ENCODE measurements around the gene SRRM4. TPM values are rescaled to one million over a fixed set of nuclear protein-coding genes. Genes with fewer than 3 reads are reported as not detected.

Gene SRRM4
- total RNA-seq, 1 donor from 2014 or later, result 0.59 TPM

DNA sequence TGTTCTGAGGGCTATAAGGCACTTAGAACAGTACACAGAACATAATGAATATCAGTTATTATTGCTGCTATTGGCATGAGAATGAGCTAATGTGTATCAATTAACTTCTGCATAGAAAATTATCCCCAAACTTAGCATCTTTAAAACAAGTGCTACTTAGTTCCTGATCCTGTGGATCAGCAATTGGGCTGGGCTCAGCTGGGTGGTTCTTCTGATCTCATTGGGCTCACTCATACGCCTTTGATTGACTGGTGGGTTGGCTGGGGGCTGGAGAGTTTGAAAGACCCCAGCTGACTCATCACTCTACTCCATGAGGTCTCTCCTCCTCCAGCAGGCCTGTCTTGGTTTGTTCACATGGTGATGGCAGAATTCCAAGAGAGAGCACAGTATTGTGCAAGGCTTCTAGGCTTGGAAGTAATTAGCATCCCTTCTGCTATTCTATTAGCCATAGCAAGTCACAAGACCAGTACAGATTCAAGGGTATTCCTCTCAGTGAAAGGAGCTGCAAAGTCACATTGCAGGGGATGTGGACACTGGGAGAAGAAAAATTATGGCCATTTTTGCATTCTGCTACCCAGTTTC lies 170.2 kb downstream of the SRRM4 start:
- intact Hi-C loops (cut with DNase I), result no loop called here
- no peak for DNase-seq (ENCODE audit: low spot score)

- no peak for DNase-seq (ENCODE audit: low spot score)
- intact Hi-C loops (cut with DNase I), result no loop called here
Observed at GRCh38 chr12:119153477-119154434, 172.4 kb downstream of the SRRM4 start.

- intact Hi-C loops (cut with DNase I), result no loop called here
- DNase-seq (ENCODE audit: low spot score), result no peak
Observed at GRCh38 chr12:119154435-119154818, 173.1 kb downstream of the SRRM4 start.

- intact Hi-C loops (cut with DNase I), result loop anchor here (1.0 to 5.0 kb wide), 2 partner anchors 39 to 91 kb away; no protein-coding TSS in a partner anchor
- no peak for DNase-seq (ENCODE audit: low spot score)
Observed at GRCh38 chr12:119156401-119157044, 175.2 kb downstream of the SRRM4 start.

GRCh38 chr12:119157528-119157927 lies 176.2 kb downstream of the SRRM4 start:
- intact Hi-C loops (cut with DNase I), result loop anchor here (1.0 to 5.0 kb wide), 2 partner anchors 40 to 90 kb away; no protein-coding TSS in a partner anchor
- peak; percentile 86 for DNase-seq (ENCODE audit: low spot score)

GRCh38 chr12:119157978-119158377 lies 176.6 kb downstream of the SRRM4 start:
- intact Hi-C loops (cut with DNase I), result loop anchor here (1.0 to 5.0 kb wide), 3 partner anchors 20 to 89 kb away; partner anchors contain the start of gene HSPB8
- DNase-seq (ENCODE audit: low spot score), result no peak

- intact Hi-C loops (cut with DNase I), result loop anchor here (1.0 to 5.0 kb wide), 2 partner anchors 20 to 41 kb away; partner anchors contain the start of gene HSPB8
Observed at GRCh38 chr12:119158402-119158801, 177.1 kb downstream of the SRRM4 start.

DNA sequence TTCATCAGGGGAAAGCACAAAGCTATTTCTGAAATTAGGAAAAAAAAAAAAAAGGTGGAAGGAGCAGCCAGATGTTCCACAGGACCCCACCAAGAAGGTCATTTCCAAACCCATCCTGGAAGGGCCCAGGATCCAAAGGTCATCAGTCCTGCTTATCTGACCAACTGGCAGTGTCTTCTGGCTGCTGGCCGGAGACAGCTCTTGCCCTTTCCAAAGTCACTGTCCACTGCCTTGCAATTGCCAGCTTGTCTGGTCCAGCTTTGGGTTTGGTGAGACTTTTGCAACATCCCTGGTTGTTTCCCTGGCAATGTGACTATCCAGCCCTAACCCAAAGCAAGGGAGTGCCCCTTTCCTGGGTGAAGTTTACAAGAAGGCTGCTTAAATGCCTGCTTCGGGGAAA lies 178.5 kb downstream of the SRRM4 start:
- no peak for DNase-seq (ENCODE audit: low spot score)
- intact Hi-C loops (cut with DNase I), result loop anchor here (5.0 kb wide), 1 partner anchor 43 kb away; no protein-coding TSS in a partner anchor

More at GRCh38 chr12:119158402-119158801, 177.1 kb downstream of the SRRM4 start:
- DNase-seq (ENCODE audit: low spot score), result peak; percentile 78

GRCh38 chr12:119167902-119168301 lies 186.6 kb downstream of the SRRM4 start:
- no peak for DNase-seq (ENCODE audit: low spot score)
- intact Hi-C loops (cut with DNase I), result no loop called here

- DNase-seq (ENCODE audit: low spot score), result no peak
- intact Hi-C loops (cut with DNase I), result no loop called here
Observed at GRCh38 chr12:119168721-119169120, 187.4 kb downstream of the SRRM4 start.

DNA sequence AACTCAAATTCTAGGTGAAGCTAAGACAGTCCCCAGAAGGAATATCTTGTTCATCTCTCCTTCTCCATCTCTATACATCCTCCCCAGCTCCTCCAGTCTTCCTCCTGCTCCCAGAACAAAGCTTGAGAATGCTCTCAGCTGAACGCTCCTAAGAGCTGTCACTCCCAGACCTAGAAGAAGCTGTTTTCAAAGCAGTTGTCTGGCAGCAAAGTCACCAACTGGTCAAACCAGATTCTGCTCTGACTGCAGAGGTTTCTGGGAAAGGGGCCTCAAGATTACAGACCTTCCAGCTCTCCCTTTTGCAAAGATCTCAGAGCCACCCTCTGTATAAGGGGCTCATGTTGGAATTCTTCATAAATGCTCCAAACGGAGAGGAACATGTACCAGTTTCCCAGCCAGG lies 187.8 kb downstream of the SRRM4 start:
- intact Hi-C loops (cut with DNase I), result no loop called here
- no peak for DNase-seq (ENCODE audit: low spot score)

DNA sequence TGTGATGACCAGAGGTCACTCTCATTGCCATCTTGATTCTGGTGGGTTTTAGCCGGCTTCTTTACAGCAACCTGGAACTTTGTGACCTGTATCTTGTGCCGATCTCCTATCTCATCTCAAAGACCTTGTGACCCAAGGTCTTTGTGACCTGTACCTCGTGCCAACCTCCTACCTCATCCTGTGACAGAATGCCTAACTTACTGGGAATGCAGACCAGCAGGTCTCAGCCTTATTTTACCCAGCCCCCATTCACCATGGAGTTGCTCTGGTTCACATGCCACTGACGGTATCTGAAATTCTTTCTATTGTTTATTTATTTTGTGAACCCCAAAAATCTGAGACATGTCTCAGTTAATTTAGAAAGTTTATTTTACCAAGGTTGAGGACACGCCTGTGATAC lies 189.9 kb downstream of the SRRM4 start:
- intact Hi-C loops (cut with DNase I), result no loop called here

GRCh38 chr12:119171691-119172425 lies 190.5 kb downstream of the SRRM4 start:
- intact Hi-C loops (cut with DNase I), result no loop called here
- no peak for DNase-seq (ENCODE audit: low spot score)

More for the DNA sequence above, 189.9 kb downstream of the SRRM4 start:
- no peak for DNase-seq (ENCODE audit: low spot score)

GRCh38 chr12:119175081-119175480 lies 193.7 kb downstream of the SRRM4 start:
- intact Hi-C loops (cut with DNase I), result no loop called here
- DNase-seq (ENCODE audit: low spot score), result no peak

DNA sequence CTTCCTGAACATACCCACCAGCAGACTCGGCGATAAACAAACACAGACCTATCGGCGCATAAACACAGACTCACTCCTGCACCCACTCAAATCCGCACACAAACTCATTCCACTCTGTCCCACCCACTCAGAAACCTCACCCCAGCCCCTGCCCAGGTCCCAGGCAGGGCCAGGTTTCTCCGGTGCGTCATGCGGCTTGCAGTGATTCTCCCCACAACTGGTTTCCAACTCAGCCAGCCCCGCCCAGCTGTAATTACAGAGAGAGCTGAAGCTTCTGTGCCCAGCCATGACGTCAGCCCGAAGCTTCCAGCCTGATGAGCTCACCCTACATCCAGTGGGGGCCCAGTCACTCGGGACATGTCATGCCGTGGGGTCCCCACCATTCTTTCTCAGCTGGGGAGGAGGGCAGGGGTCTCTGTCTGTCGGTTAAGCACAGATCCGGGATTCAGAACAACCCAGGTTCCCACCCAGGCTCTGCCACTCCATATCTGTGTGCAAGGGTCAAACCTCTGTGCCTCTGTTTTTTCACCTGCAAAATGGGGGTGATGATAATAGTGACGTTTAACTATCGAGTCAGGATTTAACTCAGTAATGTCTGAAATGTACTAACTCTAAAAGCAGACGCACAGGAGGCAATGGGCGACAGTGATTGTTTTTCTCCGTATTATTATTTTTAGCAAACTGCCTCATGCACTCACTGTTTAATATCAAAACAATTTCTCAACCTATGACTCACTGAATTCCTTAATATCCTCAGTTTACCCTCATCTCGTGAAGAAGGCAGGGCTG lies 195.1 kb downstream of the SRRM4 start:
- intact Hi-C loops (cut with DNase I), result no loop called here
- peak; percentile 94 for DNase-seq (ENCODE audit: low spot score)

- DNase-seq (ENCODE audit: low spot score), result no peak
- intact Hi-C loops (cut with DNase I), result no loop called here
Observed at GRCh38 chr12:119177056-119177325, 195.7 kb downstream of the SRRM4 start.

DNA sequence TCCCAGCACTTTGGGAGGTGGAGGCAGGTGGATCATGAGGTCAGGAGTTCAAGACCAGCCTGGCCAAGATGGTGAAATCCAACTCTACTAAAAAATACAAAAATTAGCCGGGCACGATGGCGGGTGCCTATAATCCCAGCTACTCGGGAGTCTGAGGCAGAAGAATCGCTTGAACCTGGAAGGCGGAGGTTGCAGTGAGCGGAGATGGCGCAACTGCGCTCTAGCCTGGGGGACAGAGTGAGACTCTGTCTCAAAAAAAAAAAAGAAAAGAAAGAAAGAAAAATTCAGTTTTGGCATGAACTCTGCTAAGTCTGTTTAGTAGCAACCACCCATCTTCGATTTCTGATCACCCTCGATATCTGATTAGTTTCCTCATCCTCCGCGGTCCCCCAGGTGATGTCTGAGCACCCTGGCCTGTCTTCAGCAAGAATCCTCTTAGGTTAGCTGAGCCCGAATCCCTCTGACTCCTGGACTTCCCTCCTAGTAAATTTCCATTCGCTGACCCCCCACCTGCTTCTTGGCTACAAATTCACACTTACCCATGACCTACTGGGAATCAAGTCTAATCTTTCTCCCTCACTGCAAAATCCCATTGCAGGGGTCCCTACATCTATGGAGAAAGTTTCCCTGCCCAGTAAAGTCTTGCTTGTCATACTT lies 196.5 kb downstream of the SRRM4 start:
- intact Hi-C loops (cut with DNase I), result loop anchor here (1.0 to 2.0 kb wide), 2 partner anchors 20 to 69 kb away; no protein-coding TSS in a partner anchor
- DNase-seq (ENCODE audit: low spot score), result no peak

Data from cardiac septum (tissue), 1 donor.